Panc1 (cell line): ENCODE results near the gene NAGPA. TPM values are rescaled to one million over a fixed set of nuclear protein-coding genes. Genes with fewer than 3 reads are reported as not detected.
A peak's percentile ranks its signal among the peaks of the same experiment; 100 is the strongest.

Experiments
- ATAC-seq: fragments of 200-7000 bp; cut with Tn5 transposase; 2 replicates; pipeline ENCODE4 v1.9.1; 2020; ENCODE audit warnings: mild to moderate bottlenecking, moderate library complexity
- BruUV-seq: library from RNA; stranded (reverse); fragments of 400-500 nt; replicated peaks from 2 replicates; lab custom pipeline; 2021; lab: Mats Ljungman, UMichigan
- CTCF ChIA-PET: fragments of 300-600 bp; sonication (Branson Sonifier 250); formaldehyde crosslinking; loops from one replicate; lab custom pipeline; 2022; ENCODE audit warnings: antibody characterized with exemption; lab: Charles Lee
- POLR2A ChIA-PET: fragments of 300-600 bp; sonication (Branson Sonifier 250); formaldehyde crosslinking; loops from one replicate; lab custom pipeline; 2022; ENCODE audit warnings: antibody characterized with exemption; lab: Charles Lee
- DNase-seq: peaks from one replicate; pipeline ENCODE4 v3.0.0-alpha.2; 2010; ENCODE audit warnings: low read depth, low spot score
- H3K27ac ChIP-seq: 2 replicates; pipeline ENCODE4 v1.5.1; 2011; ENCODE audit warnings: mild to moderate bottlenecking, low read length, inconsistent platforms
- H3K27me3 ChIP-seq: fragments of 200-500 bp; sonication (Bioruptor generic); 2 replicates; pipeline ENCODE4 v1.6.0; 2014; ENCODE audit warnings: low read length, inconsistent platforms; ENCODE audit not compliant: control insufficient read depth, insufficient read depth
- H3K36me3 ChIP-seq: fragments of 200-500 bp; sonication (Bioruptor generic); 2 replicates; pipeline ENCODE4 v1.5.1; 2014; ENCODE audit warnings: inconsistent platforms, mild to moderate bottlenecking, low read length, moderate library complexity; ENCODE audit not compliant: control insufficient read depth, insufficient read depth
- H3K4me1 ChIP-seq: 2 replicates; pipeline ENCODE4 v1.5.1; 2011; ENCODE audit warnings: inconsistent platforms, mild to moderate bottlenecking, low read length, moderate library complexity; ENCODE audit not compliant: control insufficient read depth, insufficient read depth
- H3K4me3 ChIP-seq, 2 experiments: 2 replicates each; pipeline ENCODE4 v1.5.1; 2011 to 2012; ENCODE audit warnings: low read depth in 2 of 2, low read length in 2 of 2, mild to moderate bottlenecking in 2 of 2, inconsistent platforms in 1 of 2, moderate library complexity in 1 of 2
- H3K9me3 ChIP-seq: fragments of 200-500 bp; sonication (Bioruptor generic); 2 replicates; pipeline ENCODE4 v1.5.1; 2014; ENCODE audit warnings: low read depth, mild to moderate bottlenecking, inconsistent platforms, low read length, moderate library complexity; ENCODE audit not compliant: control insufficient read depth, insufficient read depth
- CTCF ChIP-seq: fragments of 450-650 bp; IDR thresholded peaks from 2 replicates; pipeline ENCODE4 v1.5.1; 2017; ENCODE audit warnings: mild to moderate bottlenecking
- POLR2AphosphoS5 ChIP-seq: IDR thresholded peaks from 2 replicates; pipeline ENCODE4 v1.6.1; 2012; ENCODE audit warnings: mild to moderate bottlenecking, low read depth, low read length, moderate library complexity
- SIN3A ChIP-seq: IDR thresholded peaks from 2 replicates; pipeline ENCODE4 v1.6.1; 2012; ENCODE audit warnings: low read depth, mild to moderate bottlenecking, low read length, moderate library complexity, borderline replicate concordance; ENCODE audit not compliant: insufficient read depth
- TCF7L2 ChIP-seq: IDR thresholded peaks from 2 replicates; pipeline ENCODE4 v1.6.1; 2011; ENCODE audit warnings: mild to moderate bottlenecking, low read depth, low read length, inconsistent platforms
- in situ Hi-C: cut with HindIII; loops from 2 replicates; pipeline ENCODE4 v1.10.0; 2016; ENCODE audit warnings: low sequenced_read_pairs, low pct_unique_long_range_greater_than_20kb
- intact Hi-C: fragments of 100-400 bp; cut with micrococcal nuclease; formaldehyde crosslinking; loops from one replicate; pipeline ENCODE4 v1.10.0; 2022; ENCODE audit not compliant: unreplicated experiment
- total RNA-seq: library from RNA; stranded (reverse); gene quantifications from one replicate; pipeline ENCODE4 v1.2.1, GENCODE V29; 2021; ENCODE audit not compliant: unreplicated experiment

The NAGPA gene
- total RNA-seq, 1 experiment from 2014 or later, result 19.2 TPM

GRCh38 chr16:5060073-5060641, 26.4 kb upstream of the NAGPA start:
- in situ Hi-C loops, result no loop called here
- POLR2A ChIA-PET, result interaction anchor here (0.6 kb wide), 1 partner anchor 209 kb away, joined by 4 read pairs; no protein-coding TSS in a partner anchor
- DNase-seq (no peak), ATAC-seq (no peak)
- Histone ChIP-seq H3K36me3 (no peaks in the 10 kb centered on the region), H3K27ac (no peak overlapping the region), H3K9me3 (no peaks in the 10 kb centered on the region), H3K4me3 (no peak overlapping the region), H3K4me1 (no peaks in the 10 kb centered on the region), H3K27me3 (no peaks in the 10 kb centered on the region; the same call in 1 of the 2 replicates)
- no TSS peak for BruUV-seq
- intact Hi-C loops, result no loop called here
- CTCF ChIA-PET, result no interaction called here
- TF ChIP-seq POLR2AphosphoS5 (no peak), TCF7L2 (no peak)

- TF ChIP-seq POLR2AphosphoS5, result no peak
- TF ChIP-seq CTCF, result no peak
- TF ChIP-seq SIN3A, result no peak
- POLR2A ChIA-PET, result no interaction called here
These were observed 25.8 kb upstream of the NAGPA start for GRCh38 chr16:5059386-5060072.

GRCh38 chr16:5058476-5058875, 24.7 kb upstream of the NAGPA start:
- in situ Hi-C loops (no loop called here), intact Hi-C loops (no loop called here)
- ATAC-seq, result peak; percentile 60
- no peak for TF ChIP-seq POLR2AphosphoS5
- TF ChIP-seq TCF7L2, result no peak
- TF ChIP-seq CTCF, result peak; percentile 23; the same call in 1 of the 2 replicates
- POLR2A ChIA-PET, result no interaction called here
- DNase-seq, result no peak
- Histone ChIP-seq H3K27me3 (no peaks in the 10 kb centered on the region; the same call in 1 of the 2 replicates), H3K4me1 (no peaks in the 10 kb centered on the region), H3K4me3 (no peak overlapping the region), H3K9me3 (no peaks in the 10 kb centered on the region), H3K27ac (no peak overlapping the region), H3K36me3 (no peaks in the 10 kb centered on the region)
- BruUV-seq, result no TSS peak
- CTCF ChIA-PET, result interaction anchor here (0.7 kb wide), 1 partner anchor 556 kb away, joined by 3 read pairs; no protein-coding TSS in a partner anchor

More at GRCh38 chr16:5059386-5060072, 25.8 kb upstream of the NAGPA start:
- no peak overlapping the region for H3K27ac ChIP-seq
- no peak for DNase-seq
- no peaks in the 10 kb centered on the region for H3K36me3 ChIP-seq
- intact Hi-C loops (no loop called here), in situ Hi-C loops (no loop called here)
- BruUV-seq, result no TSS peak
- H3K4me1 ChIP-seq, result no peaks in the 10 kb centered on the region
- H3K27me3 ChIP-seq, result no peaks in the 10 kb centered on the region; the same call in 1 of the 2 replicates
- no peak overlapping the region for H3K4me3 ChIP-seq
- CTCF ChIA-PET, result no interaction called here
- no peaks in the 10 kb centered on the region for H3K9me3 ChIP-seq
- no peak for ATAC-seq
